RPMI8226 (cell line): ENCODE data around the gene TP53TG5.

Experiments used
- DNase-seq: peaks from one replicate; pipeline ENCODE4 v3.0.0-alpha.2; 2015

The TP53TG5 gene

DNA sequence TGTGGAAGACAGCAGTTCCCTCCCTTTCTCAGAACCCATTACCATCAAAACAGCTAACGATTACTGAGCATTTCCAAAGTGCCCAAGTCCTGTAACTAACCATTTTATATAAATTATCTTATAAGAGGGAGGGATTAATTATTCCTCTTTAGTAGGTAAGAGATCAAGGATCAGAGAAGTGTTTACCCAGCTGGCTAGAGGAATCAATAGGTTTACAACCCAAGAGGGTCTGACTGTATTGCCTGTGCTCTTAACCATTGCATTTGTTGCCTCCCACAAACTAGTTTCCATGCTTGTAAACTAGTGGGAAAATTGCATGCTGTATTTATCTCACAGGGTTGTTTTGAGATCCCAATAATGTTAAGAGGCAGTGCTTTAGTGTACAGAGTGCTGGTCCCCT, 26.3 kb upstream of the TP53TG5 start:
- DNase-seq: no peak

DNA sequence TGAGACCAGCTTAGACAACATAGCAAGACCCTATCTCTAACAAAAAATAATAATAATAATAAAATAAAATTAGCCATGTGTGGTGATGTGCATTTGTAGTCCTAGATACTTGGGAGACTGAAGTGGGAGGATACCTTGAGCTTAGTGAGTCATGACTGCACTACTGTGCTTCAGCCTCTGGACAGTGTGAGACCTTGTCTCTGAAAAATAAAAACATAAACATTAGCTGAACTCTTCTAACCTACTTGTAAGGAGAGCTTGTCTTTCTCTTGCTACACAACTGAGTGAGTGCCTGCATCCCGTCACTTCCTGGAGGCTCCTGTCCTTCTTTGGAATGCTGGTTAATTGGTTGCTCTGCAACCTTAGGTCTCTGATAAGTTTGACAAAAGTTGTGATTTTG, 24.8 kb upstream of the TP53TG5 start:
- DNase-seq: no peak

DNA sequence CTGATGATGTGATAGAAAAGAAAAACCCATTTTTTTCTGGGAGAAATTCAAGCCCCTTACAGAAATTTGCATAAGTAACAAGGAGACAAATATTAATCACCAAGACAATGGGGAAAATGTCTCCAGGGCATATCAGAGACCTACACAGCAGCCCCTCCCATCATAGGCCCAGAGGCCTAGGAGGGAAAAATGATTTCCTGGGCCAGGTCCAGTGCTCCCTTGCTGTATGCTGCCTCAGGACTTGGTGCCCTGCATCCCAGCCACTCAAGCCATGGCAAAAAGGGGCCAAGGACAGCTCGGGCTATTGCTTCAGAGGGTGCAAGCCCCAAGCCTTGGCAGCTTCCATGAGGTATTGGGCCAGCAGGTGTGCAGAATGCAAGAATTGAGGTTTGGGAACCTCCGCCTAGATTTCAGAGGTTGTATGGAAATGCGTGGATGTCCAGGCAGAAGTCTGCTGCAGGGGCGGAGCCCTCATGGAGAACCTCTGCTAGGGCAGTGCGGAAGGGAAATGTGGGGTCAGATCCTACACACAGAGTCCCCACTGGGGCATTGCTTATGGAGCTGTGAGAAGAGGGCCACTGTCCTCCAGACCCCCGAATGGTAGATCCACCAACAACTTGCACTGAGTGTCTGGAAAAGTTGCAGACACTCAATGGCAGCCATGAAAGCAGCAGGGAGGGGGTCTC, 22.4 kb upstream of the TP53TG5 start:
- DNase-seq: no peak

DNA sequence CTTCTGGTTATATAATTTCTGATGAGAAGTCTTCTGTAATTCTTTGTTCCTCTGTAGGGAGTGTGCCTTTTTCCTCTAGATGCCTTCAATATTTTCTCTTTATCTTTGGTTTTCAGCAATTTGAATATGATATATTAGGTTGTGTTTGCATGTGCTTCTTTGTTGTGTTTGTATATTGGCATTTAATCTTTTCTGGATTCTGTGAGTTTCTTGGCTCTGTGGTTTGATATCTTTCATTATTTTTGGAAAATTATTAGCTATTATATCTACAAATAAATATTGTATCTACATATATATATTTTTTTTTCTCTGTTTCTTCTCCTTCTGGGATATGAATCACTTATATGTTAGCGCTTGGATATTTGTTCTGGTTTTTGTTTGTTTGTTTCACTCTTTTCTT, 20.9 kb upstream of the TP53TG5 start:
- DNase-seq: no peak

DNA sequence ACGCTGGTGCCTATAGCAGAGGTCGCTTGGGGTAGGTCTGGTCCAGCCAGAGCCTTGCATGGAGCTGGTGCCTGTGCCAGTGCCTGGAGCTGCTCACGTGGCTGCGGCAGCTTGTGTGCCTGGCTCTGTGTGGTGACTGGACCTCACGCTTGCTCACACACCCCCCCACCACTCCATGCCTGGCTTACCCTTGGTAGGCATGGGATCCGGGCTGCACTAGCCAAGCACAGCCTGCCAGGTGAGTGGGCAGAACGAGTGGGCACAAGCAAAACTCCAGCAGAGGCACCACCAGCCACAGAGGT, 16.9 kb upstream of the TP53TG5 start:
- no peak for DNase-seq

DNA sequence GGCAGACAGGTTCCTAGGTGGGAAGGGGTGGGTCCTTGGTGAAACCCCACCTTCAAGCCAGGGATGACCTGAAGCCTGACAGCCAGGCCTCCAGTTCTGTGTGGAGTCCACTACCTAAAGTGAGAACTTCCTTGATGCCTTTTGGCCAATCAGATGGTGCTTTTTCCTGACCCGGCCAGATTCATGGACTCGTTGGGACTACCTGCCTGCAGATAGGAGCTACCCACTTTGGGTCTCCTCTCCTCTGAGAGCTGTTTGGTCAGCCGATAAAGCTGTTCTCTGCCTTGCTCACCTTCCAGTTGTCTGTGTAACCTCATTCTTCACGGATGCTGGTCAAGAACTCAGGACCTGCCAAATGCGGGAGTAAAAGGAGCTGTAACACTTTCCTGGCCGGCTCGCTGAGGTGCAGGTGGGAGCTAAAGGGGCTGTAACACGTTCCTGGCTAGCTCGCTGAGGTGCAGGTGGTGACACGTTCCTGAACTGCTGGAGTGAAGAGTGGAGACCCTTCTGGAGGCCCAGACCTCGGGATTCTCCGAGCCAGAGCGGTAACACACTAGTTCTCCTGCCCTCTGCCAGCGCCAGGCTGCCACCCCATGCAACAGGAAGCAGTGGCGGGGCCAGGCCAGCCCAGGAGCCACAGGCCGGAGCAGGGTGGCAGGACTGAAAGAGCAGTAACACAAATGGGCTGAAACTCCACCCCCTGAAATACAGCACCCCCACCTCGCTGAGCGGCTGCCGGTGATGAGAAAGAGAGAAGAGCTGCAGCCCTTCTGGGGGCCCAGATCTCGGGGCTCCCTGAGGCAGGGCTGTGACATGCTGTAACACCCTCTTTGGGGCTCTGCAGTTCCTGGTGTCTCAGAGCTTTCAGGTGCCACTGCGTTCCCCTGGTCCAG, 16.3 kb upstream of the TP53TG5 start:
- DNase-seq: no peak

DNA sequence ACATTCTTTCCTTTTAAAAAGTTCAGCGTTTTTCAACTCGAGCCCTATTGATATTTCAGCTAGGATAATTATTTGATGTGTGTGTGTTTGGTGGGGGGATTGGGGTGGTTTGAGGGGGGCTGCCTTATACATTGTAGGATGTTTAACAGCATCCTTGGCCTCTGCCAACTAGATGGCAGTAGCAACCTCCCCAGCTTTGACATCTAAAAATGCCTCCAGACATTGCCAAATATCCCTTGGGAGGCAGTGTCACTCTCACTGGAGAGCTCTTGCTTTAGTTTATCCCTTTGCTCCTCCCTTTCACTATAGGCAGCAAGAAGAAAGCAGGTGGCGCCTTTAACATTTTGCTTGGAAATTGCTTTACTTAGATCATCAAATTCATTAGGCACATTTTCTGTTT, 14.6 kb upstream of the TP53TG5 start:
- no peak for DNase-seq

DNA sequence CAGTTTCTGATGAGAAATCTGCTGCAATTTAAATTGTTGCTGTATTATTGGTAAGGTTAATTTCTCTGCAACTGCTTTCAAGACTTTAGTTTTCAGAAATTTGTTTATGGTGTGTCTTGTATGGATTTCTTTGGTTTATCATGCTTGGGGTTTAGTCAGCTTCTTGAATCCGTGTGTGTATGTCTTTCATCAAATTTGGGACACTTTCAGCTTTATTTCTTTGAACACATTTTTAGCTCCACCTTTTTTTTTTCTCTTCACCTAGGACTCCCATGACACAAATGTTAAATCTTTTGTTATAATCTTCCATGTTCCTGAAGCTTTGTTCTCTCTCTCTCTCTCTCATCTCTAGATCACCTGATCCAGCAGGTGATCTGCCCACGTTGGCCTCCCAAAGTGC, 13.4 kb upstream of the TP53TG5 start:
- no peak for DNase-seq

DNA sequence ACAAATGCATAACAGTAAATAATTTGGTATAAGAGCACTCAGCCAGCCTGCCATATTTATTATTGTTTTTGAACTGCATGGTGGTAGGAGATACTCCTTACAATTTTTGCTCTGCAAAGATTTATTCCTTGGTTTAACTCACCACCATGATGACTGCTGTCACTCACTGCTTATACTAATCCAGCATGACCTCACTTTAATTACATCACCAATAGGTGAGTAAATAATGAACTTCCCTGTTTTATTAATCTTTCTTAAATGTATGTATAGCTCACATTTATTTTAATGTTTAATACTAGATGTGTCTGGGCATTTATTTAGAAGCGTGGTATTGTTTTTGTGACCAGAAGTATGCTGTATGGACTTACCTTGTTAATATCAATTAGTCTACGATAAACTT, 12.8 kb upstream of the TP53TG5 start:
- no peak for DNase-seq

DNA sequence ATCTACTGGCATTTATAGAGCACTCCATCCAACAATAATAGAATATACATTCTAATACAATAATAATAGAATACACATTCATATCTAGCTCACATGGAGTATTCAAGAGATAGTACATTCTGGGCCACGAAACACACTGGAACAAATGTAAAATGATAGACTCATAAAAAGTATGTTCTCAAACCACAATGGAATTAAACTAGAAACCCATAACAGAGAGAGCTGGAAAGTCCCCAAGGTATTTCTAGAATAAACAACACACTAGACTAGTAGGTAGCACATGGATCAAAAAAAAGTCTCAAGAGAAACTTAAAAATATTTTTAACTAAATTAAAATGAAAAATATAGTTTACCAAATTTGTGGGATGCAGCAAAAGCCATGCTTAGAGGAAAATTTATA, 9.1 kb upstream of the TP53TG5 start:
- no peak for DNase-seq

DNA sequence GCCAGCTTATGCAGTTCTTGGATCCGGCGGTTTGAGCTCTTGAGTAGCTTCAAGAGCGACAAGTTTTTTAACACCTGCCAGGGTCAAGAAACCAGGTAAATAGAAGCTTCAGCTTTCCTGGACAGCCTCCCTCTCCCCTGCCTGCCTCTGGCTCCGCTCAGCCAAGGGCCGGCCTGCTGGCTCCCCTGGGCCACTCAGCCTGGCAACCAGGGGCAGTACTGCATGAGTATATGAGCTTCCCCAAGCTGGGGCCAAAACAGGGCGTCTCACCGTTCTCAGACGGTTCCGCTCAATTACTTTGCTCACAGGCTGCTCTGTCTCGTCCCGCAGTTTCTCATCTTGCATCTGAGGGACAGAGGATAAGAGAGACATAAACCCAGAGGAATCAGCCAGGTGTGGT, 856 bp downstream of the TP53TG5 start:
- DNase-seq: no peak

DNA sequence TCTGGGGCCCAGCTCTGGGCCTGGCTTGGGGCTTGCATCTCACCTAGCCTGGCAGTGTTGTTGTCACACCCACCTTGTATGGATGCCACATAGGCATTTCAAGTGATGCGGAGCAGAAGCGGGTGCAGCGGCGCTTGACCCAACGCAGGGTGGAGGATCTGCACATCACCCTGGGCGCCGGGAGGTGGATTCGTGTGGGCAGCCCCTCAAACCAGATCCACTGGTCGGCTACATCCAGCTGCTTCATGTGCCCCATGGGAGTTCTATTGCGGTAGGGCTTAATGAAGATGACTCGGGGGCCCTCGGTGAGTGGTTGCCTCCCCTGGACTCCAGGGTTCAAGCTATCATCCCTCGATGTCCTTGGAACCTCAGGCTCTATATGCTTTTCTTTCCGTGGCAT, 3.2 kb downstream of the TP53TG5 start:
- no peak for DNase-seq

DNA sequence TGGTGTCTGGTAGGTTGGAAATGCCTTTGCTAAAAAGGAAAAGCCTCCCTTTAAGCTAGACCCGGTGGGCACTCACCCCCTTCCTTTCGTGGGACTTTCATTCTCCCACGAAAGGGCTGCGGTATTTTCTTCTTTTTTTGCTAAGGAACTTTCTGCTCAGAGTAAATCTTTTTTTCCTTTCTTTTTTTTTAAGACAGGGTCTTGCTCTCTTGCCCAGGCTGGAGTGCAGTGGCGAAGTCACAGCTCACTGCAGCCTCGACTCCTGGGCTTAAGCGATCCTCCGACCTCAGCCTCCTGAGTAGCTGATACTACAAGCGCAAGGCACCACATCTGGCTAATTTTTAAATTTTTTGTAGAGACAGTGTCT, 4.0 kb downstream of the TP53TG5 start:
- no peak for DNase-seq

DNA sequence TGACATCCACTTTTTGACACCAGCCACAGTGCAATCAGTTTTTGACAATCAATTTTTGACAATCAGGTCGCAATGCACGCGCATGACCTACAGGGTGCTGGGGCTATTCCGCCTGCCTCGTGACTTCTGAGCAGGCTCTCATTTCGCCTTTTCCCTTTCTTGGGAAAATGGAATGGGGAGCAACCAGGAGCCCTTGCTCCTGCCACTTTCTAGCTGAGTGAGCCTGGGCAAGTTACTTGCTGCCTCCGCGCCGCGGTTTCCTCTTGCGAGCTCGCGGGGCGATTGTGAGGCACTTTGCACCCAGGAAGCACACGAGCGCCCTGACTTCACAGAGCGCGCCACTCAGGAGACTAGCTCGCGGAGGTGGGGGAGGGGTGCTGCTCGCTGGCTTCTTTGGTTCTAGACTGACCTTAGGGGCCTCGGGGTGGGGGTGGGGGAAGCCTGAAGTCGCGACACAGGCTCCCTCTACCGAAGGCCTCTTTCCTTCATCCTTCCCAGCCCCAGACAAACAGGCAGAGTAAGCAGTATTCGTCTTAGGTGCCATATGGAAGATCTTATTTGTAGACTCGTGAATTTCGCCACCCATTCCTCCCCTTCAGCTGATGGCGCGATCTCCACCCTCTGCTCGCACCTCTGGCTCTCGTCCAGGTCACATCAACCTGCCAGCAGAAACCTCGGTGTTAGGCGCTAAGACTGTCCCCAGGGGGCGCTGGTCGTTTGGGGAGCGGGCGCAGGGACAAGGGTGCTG, 4.6 kb downstream of the TP53TG5 start:
- DNase-seq: peak; percentile 93

DNA sequence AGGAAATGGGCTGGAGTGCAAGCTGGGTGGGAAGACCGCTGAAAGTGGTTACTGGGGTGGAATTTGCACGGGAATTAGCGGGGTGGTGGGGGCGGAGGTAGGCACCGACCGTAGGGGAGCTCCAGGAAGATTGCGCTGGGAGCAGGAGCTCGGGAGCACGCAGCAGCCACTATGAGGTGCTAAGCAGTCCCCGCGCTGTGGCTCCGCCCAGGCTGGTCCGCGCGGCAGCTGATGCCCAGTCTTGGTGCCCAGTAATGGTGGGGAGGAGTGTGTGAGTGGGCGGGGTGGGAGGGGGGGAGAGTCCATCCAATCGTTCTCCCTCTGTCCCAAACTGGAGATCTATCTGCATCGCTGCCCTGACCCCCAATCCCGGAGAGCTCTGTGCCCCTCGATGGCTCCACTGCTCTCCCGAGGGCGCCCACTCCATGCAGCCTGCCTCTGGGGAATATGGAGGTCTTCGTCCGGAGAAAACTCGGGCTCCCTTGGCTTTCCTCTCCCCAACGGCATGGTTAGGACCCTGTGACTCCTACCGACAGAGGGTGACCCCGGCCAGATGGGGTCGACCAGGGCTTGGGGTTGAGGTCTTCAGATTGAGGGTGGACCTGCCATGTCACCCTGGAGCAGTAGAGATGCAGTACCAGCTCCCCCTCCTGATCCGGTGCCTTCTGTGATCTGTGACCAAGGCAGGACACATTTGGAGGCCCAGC, 5.3 kb downstream of the TP53TG5 start:
- no peak for DNase-seq

DNA sequence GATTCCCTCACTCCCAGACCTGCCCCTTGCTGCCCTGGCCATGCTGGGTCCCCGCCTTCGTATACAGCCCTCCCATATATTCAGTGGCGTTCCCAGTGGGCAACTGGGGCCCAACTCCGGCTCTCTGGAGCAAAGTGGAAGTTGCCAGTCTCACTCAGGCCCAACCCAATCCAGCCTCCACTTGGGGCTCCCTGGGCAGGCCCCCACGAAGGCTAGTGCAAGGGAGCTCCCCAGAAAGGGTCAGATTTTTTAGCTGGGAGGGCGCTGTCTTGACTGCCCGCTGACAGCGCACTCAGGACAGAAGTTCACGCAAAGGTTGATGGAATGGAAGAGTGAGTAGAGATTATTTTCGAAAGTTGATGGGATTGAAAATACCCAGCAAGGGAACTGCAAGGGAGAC, 5.9 kb downstream of the TP53TG5 start:
- no peak for DNase-seq

DNA sequence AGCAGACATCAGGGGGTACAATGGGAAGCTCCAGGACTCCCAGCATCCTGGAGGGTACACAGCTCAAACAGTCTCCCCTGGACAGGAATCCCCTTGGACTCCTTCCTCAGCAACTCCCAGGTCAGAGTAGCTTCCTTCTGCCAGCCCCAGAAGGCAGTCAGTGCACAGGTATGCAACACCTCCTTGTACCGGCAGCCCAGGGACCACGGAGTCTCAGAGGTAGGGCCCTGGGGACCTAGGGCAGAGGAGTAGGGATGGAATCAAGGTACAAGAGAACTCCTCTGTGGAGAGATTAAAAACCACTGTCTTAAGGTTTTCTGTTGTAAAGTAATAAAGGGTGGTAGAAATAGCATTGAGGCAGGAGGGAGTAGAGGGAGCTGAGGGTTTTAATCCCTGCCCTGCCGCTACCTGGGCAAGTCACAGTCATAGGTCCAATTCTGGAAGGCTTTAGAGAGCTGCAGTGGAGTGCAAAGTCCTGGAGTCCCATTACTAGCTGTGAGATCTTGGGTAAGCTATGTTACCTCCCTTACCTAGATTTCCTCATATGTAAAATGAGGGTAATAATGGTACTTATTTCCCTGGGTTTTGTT, 7.5 kb downstream of the TP53TG5 start:
- no peak for DNase-seq

DNA sequence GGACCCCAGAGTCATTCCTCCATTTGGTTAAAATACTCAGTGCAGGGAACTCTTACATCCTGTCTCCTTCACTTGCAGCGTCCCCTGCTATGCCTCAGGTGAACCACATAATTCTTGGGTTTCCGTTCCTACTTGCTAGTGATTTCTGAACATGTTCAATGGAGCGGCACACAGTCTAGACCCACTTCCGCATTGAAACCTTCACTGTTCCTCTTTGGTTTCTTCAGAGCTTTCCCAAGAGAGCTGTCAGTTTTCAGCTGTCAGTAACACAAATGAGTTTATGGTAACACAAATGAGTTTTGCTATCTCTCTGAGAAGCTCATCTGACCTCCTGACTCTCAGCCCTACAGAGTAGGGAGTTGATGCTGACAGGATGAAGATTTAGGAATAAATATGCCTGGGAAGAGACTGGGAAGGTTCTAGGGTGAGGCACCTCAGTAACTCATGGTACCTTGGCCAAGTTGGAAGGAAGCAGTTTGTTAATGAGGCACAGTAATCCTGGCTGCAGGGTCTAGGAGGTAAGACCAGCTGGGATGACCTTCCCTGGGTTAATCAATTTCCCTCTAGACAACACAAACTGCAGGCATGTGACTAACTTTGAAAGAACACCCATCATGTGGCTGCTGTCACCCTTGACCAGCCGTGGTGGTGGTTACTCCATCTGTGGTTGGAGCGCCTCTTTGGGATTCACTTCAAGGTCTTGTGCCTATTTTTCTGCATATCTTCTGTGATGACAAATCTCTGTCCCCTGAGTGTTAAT, 9.7 kb downstream of the TP53TG5 start:
- DNase-seq: peak; percentile 87

DNA sequence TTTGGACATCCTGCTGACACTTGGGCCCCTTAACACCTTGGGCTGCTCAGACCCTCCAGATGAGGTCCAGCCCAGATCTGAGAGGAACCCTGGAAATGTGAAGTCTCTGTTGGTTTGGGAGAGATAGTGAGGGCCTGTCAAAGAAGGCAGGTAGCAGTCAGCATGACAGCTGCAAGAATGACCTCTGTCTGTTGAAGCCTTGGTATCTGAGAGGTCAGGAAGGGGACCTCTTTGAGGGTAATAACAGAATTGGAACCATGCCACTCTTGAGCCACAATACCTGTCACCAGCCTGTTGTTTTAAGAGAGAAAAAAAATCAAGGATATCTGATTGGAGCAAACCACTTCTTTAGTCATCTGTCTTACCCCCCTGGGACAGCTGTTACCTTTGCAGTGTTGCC, 11.0 kb downstream of the TP53TG5 start:
- DNase-seq: no peak

DNA sequence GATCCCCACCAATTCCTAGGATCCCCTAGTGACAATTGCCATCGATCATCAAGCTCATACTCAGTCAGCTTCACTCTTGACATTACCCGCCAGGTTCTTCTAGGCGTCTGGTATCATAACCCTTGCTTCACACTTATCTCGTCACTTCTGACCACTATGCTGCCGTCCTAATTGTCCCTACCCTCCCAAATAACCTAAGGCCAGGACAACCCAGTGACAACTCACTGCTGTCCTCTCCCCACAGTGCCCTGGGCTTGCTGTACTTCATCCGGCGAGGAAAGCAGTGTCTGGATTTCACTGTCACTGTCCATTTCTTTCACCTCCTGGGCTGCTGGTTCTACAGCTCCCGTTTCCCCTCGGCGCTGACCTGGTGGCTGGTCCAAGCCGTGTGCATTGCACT, 11.5 kb downstream of the TP53TG5 start:
- DNase-seq: no peak

DNA sequence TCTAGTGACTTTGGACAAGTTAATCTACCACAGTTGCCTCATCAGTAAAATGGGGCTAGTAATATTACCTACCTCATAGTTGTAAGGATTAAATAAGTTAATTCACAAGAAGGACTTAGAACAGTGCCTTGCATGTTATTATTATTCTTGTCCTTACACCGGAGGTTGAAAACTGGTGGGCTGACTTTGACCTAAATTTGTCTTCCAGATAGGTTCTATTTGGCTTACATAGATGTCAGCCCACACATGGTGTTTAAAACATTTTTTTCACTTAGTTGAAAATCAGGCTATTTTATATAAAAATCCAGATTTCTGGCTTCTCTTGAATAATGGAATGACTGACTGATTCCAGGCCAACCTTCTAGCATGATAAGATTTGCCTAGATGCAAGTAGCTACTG, 11.9 kb downstream of the TP53TG5 start:
- DNase-seq: no peak

DNA sequence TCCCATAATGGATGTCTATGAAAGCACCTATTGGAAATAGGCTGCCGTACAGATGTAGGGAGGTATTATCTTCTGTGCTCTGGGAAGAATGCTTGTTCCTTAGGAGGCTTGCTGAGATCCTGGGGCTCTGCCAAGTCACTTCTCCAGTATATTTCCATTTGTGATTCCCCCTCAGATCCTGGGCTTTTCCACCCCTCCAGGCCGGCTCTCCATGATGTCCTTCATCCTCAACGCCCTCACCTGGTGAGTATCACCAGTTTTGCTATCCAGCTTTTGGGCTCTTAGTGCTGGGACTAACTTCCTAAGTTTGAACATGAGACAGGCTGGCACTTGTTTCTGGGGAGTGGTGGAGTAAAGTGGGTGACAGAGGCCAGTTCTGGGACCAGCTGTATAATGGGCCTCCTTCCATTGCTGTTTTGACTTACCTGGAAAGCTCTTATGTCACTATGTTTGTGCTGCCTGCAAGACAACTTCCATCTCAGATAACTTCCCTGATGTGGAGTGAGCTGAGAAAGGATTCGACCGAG, 12.6 kb downstream of the TP53TG5 start:
- no peak for DNase-seq
